Measurements from ENCODE around the gene MAPK10. TPM values are rescaled to one million over a fixed set of nuclear protein-coding genes. Genes with fewer than 3 reads are reported as not detected.

Gene MAPK10
- total RNA-seq, 4 donors from 2014 or later, result 1.7 to 8.6 (median 4.4) TPM

GRCh38 chr4:86038037-86038436 is 321.8 kb downstream of the MAPK10 start:
- Histone ChIP-seq H3K27ac (no peak overlapping the region), H3K36me3 (no peaks in the 10 kb centered on the region), H3K27me3 (no peaks in the 10 kb centered on the region), H3K9me3 (no peaks in the 10 kb centered on the region), H3K4me3 (no peak overlapping the region), H3K4me1 (peaks cover 0 to 12% (median 9%) of the 10 kb centered on the region in 3 donors)
- WGBS, 2 donors, result 94 to 95% methylated on average over 1 of the region's 1 CpG
- no peak for DNase-seq
- TF ChIP-seq CTCF (IDR thresholded peaks at IDR 0.05), result no peak
- TF ChIP-seq POLR2A (IDR thresholded peaks at IDR 0.05), result no peak
- intact Hi-C loops (cut with DNase I), result no loop called here

GRCh38 chr4:86036736-86037135 is 323.1 kb downstream of the MAPK10 start:
- TF ChIP-seq CTCF (IDR thresholded peaks at IDR 0.05) (no peak), POLR2A (IDR thresholded peaks at IDR 0.05) (no peak)
- no peak overlapping the region for H3K27ac ChIP-seq
- H3K9me3 ChIP-seq, result no peaks in the 10 kb centered on the region
- no peaks in the 10 kb centered on the region for H3K36me3 ChIP-seq
- intact Hi-C loops (cut with DNase I), result no loop called here
- WGBS, 2 donors, result 70% methylated on average over 4 of the region's 4 CpGs
- no peak overlapping the region for H3K4me3 ChIP-seq
- H3K4me1 ChIP-seq, result peaks cover 0 to 25% (median 19%) of the 10 kb centered on the region in 3 donors
- no peaks in the 10 kb centered on the region for H3K27me3 ChIP-seq
- DNase-seq, result no peak

- Histone ChIP-seq H3K27me3 (no peaks in the 10 kb centered on the region), H3K36me3 (no peaks in the 10 kb centered on the region), H3K9me3 (no peaks in the 10 kb centered on the region), H3K4me3 (no peak overlapping the region), H3K27ac (no peak overlapping the region), H3K4me1 (peaks cover 0 to 25% (median 19%) of the 10 kb centered on the region in 3 donors)
- intact Hi-C loops (cut with DNase I), result no loop called here
- no peak for TF ChIP-seq POLR2A (IDR thresholded peaks at IDR 0.05)
- no peak for TF ChIP-seq CTCF (IDR thresholded peaks at IDR 0.05)
- DNase-seq, result no peak
- WGBS, 2 donors, result 81 to 83% methylated on average over 1 of the region's 1 CpG
Measured at GRCh38 chr4:86035688-86036087, 324.2 kb downstream of the MAPK10 start.

GRCh38 chr4:86034616-86035015 is 325.2 kb downstream of the MAPK10 start:
- H3K27me3 ChIP-seq, result no peaks in the 10 kb centered on the region
- intact Hi-C loops (cut with DNase I), result no loop called here
- H3K4me1 ChIP-seq, result peaks cover 0 to 25% (median 19%) of the 10 kb centered on the region in 3 donors
- DNase-seq, result no peak
- 63 to 70% methylated on average over 2 of the region's 2 CpGs for WGBS, 2 donors
- H3K27ac ChIP-seq, result no peak overlapping the region
- no peak overlapping the region for H3K4me3 ChIP-seq
- no peaks in the 10 kb centered on the region for H3K9me3 ChIP-seq
- TF ChIP-seq CTCF (IDR thresholded peaks at IDR 0.05) (no peak), POLR2A (IDR thresholded peaks at IDR 0.05) (no peak)
- H3K36me3 ChIP-seq, result no peaks in the 10 kb centered on the region

- DNase-seq, result no peak
- Histone ChIP-seq H3K9me3 (no peaks in the 10 kb centered on the region), H3K36me3 (no peaks in the 10 kb centered on the region), H3K27ac (peak overlapping the region; percentile 56 to 83 (median 70)), H3K4me1 (peaks cover 0 to 25% (median 19%) of the 10 kb centered on the region in 3 donors), H3K4me3 (peak overlapping the region in 1 of 4 donors; percentile 24), H3K27me3 (no peaks in the 10 kb centered on the region)
- 9 to 10% methylated on average over 4 of the region's 4 CpGs for WGBS, 2 donors
- intact Hi-C loops (cut with DNase I), result no loop called here
- TF ChIP-seq CTCF (IDR thresholded peaks at IDR 0.05) (no peak), POLR2A (IDR thresholded peaks at IDR 0.05) (no peak)
Measured at GRCh38 chr4:86033171-86033570, 326.7 kb downstream of the MAPK10 start.
